Measurements from ENCODE around the gene CACNA2D3.

The CACNA2D3 gene

GRCh38 chr3:54353946-54354345, 231.6 kb downstream of the CACNA2D3 start:
- no peak for TF ChIP-seq CTCF (IDR thresholded peaks at IDR 0.05)

GRCh38 chr3:54355800-54356199, 233.4 kb downstream of the CACNA2D3 start:
- no peak for TF ChIP-seq ZFX (IDR thresholded peaks at IDR 0.05; ENCODE audit: borderline replicate concordance)
- no peak for TF ChIP-seq CTCF (IDR thresholded peaks at IDR 0.05)
- no peak overlapping the region for H3K27ac ChIP-seq

More at GRCh38 chr3:54353946-54354345, 231.6 kb downstream of the CACNA2D3 start:
- no peak overlapping the region for H3K27ac ChIP-seq

GRCh38 chr3:54356261-54357045, 234.1 kb downstream of the CACNA2D3 start:
- H3K27ac ChIP-seq = no peak overlapping the region
- TF ChIP-seq CTCF (IDR thresholded peaks at IDR 0.05) (no peak), ZFX (IDR thresholded peaks at IDR 0.05; ENCODE audit: borderline replicate concordance) (no peak)

GRCh38 chr3:54357301-54357700, 234.9 kb downstream of the CACNA2D3 start:
- no peak for TF ChIP-seq CTCF (IDR thresholded peaks at IDR 0.05)
- TF ChIP-seq ZFX (IDR thresholded peaks at IDR 0.05; ENCODE audit: borderline replicate concordance) = no peak

GRCh38 chr3:54358316-54358715, 236.0 kb downstream of the CACNA2D3 start:
- TF ChIP-seq ZFX (IDR thresholded peaks at IDR 0.05; ENCODE audit: borderline replicate concordance) (no peak), CTCF (IDR thresholded peaks at IDR 0.05) (no peak)
- H3K27ac ChIP-seq = no peak overlapping the region

More at GRCh38 chr3:54357301-54357700, 234.9 kb downstream of the CACNA2D3 start:
- H3K27ac ChIP-seq = no peak overlapping the region

- no peak overlapping the region for H3K27ac ChIP-seq
- TF ChIP-seq CTCF (IDR thresholded peaks at IDR 0.05) = no peak
- TF ChIP-seq ZFX (IDR thresholded peaks at IDR 0.05; ENCODE audit: borderline replicate concordance) = no peak
These were observed 236.8 kb downstream of the CACNA2D3 start for GRCh38 chr3:54358969-54359694.

- TF ChIP-seq CTCF (IDR thresholded peaks at IDR 0.05) (no peak), ZFX (IDR thresholded peaks at IDR 0.05; ENCODE audit: borderline replicate concordance) (no peak)
- H3K27ac ChIP-seq = no peak overlapping the region
These were observed 238.0 kb downstream of the CACNA2D3 start for GRCh38 chr3:54360320-54360719.
